KMS-11 (cell line): ENCODE data around the gene OSBPL5.

Source experiments
- H2AFZ ChIP-seq: fragments of 200-600 bp; sonication (generic); 2 replicates; pipeline ENCODE4 v1.6.1; 2016; ENCODE audit warnings: antibody characterized with exemption, mixed run types, low read depth
- H3K27ac ChIP-seq: fragments of 200-600 bp; sonication (generic); 2 replicates; pipeline ENCODE4 v1.6.1; 2016; ENCODE audit warnings: mild to moderate bottlenecking, mixed run types
- H3K27me3 ChIP-seq: fragments of 200-600 bp; sonication (generic); 2 replicates; pipeline ENCODE4 v1.6.1; 2017; ENCODE audit warnings: mild to moderate bottlenecking, low read depth, mixed run types, moderate library complexity; ENCODE audit not compliant: insufficient read depth
- H3K36me3 ChIP-seq: fragments of 200-600 bp; sonication (generic); 2 replicates; pipeline ENCODE4 v1.6.1; 2017; ENCODE audit warnings: mild to moderate bottlenecking, mixed run types; ENCODE audit not compliant: insufficient read depth
- H3K4me1 ChIP-seq: fragments of 200-600 bp; sonication (generic); 2 replicates; pipeline ENCODE4 v1.6.1; 2016; ENCODE audit warnings: mild to moderate bottlenecking, low read depth, mixed run types; ENCODE audit not compliant: poor library complexity, severe bottlenecking
- H3K4me2 ChIP-seq: fragments of 200-600 bp; sonication (generic); 2 replicates; pipeline ENCODE4 v1.7.0; 2016; ENCODE audit warnings: mild to moderate bottlenecking, mixed run types
- H3K4me3 ChIP-seq: fragments of 200-600 bp; sonication (generic); IDR thresholded peaks from 2 replicates; pipeline ENCODE4 v1.6.1; 2017; ENCODE audit warnings: low read depth, low read length, mixed read lengths; ENCODE audit not compliant: insufficient read depth
- H3K79me2 ChIP-seq: fragments of 200-600 bp; sonication (generic); 2 replicates; pipeline ENCODE4 v1.6.1; 2016; ENCODE audit warnings: low read depth, mixed run types; ENCODE audit not compliant: insufficient read depth
- H3K9ac ChIP-seq: fragments of 200-600 bp; sonication (generic); 2 replicates; pipeline ENCODE4 v1.6.1; 2016; ENCODE audit warnings: mild to moderate bottlenecking, mixed run types
- H4K20me1 ChIP-seq: fragments of 200-600 bp; sonication (generic); 2 replicates; pipeline ENCODE4 v1.6.1; 2016; ENCODE audit warnings: mild to moderate bottlenecking, mixed run types; ENCODE audit not compliant: insufficient read depth
- TF ChIP-seq, protein P1 (sequence below): fragments of 200-600 bp; sonication (generic); conservative IDR thresholded peaks from 2 replicates; pipeline ENCODE4 v1.6.1; 2017; ENCODE audit warnings: low read depth, mild to moderate bottlenecking, antibody characterized with exemption, low read length, moderate library complexity, mixed read lengths

The OSBPL5 gene

DNA sequence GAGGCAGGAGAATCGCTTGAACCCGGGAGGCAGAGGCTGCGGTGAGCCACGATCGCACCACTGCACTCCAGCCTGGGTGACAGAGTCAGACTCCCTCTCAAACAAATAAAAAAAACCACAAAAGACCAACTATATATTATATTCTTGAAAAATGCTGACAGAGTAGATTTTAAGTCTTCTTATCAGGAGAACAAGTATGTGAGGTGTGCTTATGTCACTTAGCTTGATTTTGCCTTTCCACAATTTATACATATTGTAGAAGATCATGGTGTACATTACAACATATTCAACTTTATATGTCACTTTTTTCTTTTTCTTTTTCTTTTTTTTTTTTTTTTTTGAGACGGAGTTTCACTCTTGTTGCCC, 83.7 kb downstream of the OSBPL5 start:
- H3K4me1 ChIP-seq = no peaks in the 10 kb centered on the region
- H3K27me3 ChIP-seq = no peaks in the 10 kb centered on the region
- no peaks in the 10 kb centered on the region for H3K36me3 ChIP-seq
- H3K4me3 ChIP-seq = no peak overlapping the region
- H2AFZ ChIP-seq = no peak overlapping the region
- H3K27ac ChIP-seq = no peak overlapping the region
- TF ChIP-seq, protein P1, sequence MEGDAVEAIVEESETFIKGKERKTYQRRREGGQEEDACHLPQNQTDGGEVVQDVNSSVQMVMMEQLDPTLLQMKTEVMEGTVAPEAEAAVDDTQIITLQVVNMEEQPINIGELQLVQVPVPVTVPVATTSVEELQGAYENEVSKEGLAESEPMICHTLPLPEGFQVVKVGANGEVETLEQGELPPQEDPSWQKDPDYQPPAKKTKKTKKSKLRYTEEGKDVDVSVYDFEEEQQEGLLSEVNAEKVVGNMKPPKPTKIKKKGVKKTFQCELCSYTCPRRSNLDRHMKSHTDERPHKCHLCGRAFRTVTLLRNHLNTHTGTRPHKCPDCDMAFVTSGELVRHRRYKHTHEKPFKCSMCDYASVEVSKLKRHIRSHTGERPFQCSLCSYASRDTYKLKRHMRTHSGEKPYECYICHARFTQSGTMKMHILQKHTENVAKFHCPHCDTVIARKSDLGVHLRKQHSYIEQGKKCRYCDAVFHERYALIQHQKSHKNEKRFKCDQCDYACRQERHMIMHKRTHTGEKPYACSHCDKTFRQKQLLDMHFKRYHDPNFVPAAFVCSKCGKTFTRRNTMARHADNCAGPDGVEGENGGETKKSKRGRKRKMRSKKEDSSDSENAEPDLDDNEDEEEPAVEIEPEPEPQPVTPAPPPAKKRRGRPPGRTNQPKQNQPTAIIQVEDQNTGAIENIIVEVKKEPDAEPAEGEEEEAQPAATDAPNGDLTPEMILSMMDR = no peak
- no peaks in the 10 kb centered on the region for H4K20me1 ChIP-seq
- no peak overlapping the region for H3K4me2 ChIP-seq
- H3K79me2 ChIP-seq = no peaks in the 10 kb centered on the region
- no peak overlapping the region for H3K9ac ChIP-seq

- TF ChIP-seq, protein P1 = no peak
- H3K27ac ChIP-seq = no peak overlapping the region
- H4K20me1 ChIP-seq = no peaks in the 10 kb centered on the region
- H3K9ac ChIP-seq = no peak overlapping the region
- H3K4me1 ChIP-seq = no peaks in the 10 kb centered on the region
- H3K4me2 ChIP-seq = no peak overlapping the region
- H2AFZ ChIP-seq = no peak overlapping the region
- H3K4me3 ChIP-seq = no peak overlapping the region
- no peaks in the 10 kb centered on the region for H3K79me2 ChIP-seq
- H3K27me3 ChIP-seq = no peaks in the 10 kb centered on the region
- no peaks in the 10 kb centered on the region for H3K36me3 ChIP-seq
These were observed 84.3 kb downstream of the OSBPL5 start for GRCh38 chr11:3080733-3081385.

- no peaks in the 10 kb centered on the region for H3K27me3 ChIP-seq
- no peak overlapping the region for H3K27ac ChIP-seq
- TF ChIP-seq, protein P1 = no peak
- no peaks in the 10 kb centered on the region for H3K4me1 ChIP-seq
- H4K20me1 ChIP-seq = no peaks in the 10 kb centered on the region
- H3K79me2 ChIP-seq = no peaks in the 10 kb centered on the region
- no peak overlapping the region for H2AFZ ChIP-seq
- no peak overlapping the region for H3K9ac ChIP-seq
- no peaks in the 10 kb centered on the region for H3K36me3 ChIP-seq
- H3K4me2 ChIP-seq = no peak overlapping the region
- H3K4me3 ChIP-seq = no peak overlapping the region
These were observed 85.0 kb downstream of the OSBPL5 start for GRCh38 chr11:3080104-3080503.

DNA sequence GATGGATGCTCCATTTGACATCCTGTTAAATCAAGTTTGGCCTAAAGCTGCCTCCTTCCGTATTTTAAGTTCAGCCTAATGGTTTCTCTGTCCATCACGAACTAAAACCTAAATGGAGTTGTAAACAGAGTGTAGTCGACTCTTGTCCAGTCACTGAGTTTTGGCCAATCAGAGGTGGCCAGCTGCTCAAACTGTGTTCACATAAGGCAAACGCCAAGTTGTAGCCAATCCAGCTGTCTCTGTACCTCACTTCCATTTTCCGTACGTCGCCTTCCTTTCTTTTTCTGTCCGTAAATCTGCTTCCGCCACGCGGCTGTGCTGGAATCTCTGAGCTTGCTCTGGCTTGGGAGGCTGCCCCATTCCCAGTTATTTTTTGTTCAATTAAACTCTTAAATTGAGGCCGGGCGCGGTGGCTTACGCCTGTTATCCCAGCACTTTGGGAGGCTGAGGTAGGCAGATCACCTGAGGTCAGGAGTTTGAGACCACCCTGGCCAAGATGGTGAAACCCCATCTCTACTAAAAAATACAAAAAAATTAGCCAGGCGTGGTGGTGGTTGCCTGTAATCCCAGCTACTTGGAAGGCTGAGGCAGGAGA, 87.2 kb downstream of the OSBPL5 start:
- no peak overlapping the region for H2AFZ ChIP-seq
- no peaks in the 10 kb centered on the region for H3K4me1 ChIP-seq
- H4K20me1 ChIP-seq = no peaks in the 10 kb centered on the region
- no peak overlapping the region for H3K9ac ChIP-seq
- no peak overlapping the region for H3K4me3 ChIP-seq
- H3K4me2 ChIP-seq = no peak overlapping the region
- H3K27me3 ChIP-seq = no peaks in the 10 kb centered on the region
- H3K27ac ChIP-seq = no peak overlapping the region
- no peaks in the 10 kb centered on the region for H3K36me3 ChIP-seq
- TF ChIP-seq, protein P1 = no peak
- no peaks in the 10 kb centered on the region for H3K79me2 ChIP-seq
